Spinal cord (tissue), 10 donors: ENCODE data around the gene CSNK2A1. TPM values are rescaled to one million over a fixed set of nuclear protein-coding genes. Genes with fewer than 3 reads are reported as not detected.

Experiments
- DNase-seq, 6 donors: peaks; one replicate each; pipeline versions ENCODE4 v3.0.0 to v3.0.0-alpha.2; 2013 to 2015; ENCODE audit warnings: low spot score in 6 of 6, low read depth in 4 of 6
- H3K27ac ChIP-seq: one replicate; pipeline ENCODE4 v1.5.1; 2013; ENCODE audit warnings: low read depth, low read length, control low read depth
- H3K27me3 ChIP-seq: one replicate; pipeline ENCODE4 v1.6.1; 2013; ENCODE audit warnings: low read length; ENCODE audit not compliant: control insufficient read depth, insufficient read depth
- H3K36me3 ChIP-seq: one replicate; pipeline ENCODE4 v1.6.1; 2013; ENCODE audit warnings: low read length; ENCODE audit not compliant: control insufficient read depth, insufficient read depth
- H3K4me1 ChIP-seq: one replicate; pipeline ENCODE4 v1.6.1; 2013; ENCODE audit warnings: low read length; ENCODE audit not compliant: control insufficient read depth, insufficient read depth
- H3K4me3 ChIP-seq: one replicate; pipeline ENCODE4 v1.5.1; 2013; ENCODE audit warnings: low read depth, low read length, control low read depth
- H3K9me3 ChIP-seq: one replicate; pipeline ENCODE4 v1.6.1; 2013; ENCODE audit warnings: low read length; ENCODE audit not compliant: control insufficient read depth, insufficient read depth
- WGBS: methylation state at CpG from one replicate; pipeline ENCODE4 v1.1.5; 2013; ENCODE audit warnings: missing lambda C conversion rate; ENCODE audit not compliant: insufficient coverage; 5-methylcytosine and 5-hydroxymethylcytosine counted together
- polyA plus RNA-seq, 2 donors: library from polyadenylated mRNA; unstranded; fragments of 120-200 nt; gene quantifications; one replicate each; pipeline ENCODE4 v1.2.1, GENCODE V29; 2013; ENCODE audit not compliant: insufficient read length in 2 of 2
- total RNA-seq, 2 donors: library from RNA; depleted of rRNA in 1 of 2; stranded (reverse); fragments of 120-200 nt in 1 of 2; fragments of >200 nt in 1 of 2; gene quantifications; one replicate each; pipeline versions ENCODE4 v1.2.3 to v1.2.4, GENCODE V29; 2013 to 2014
- donor health status: healthy.

Gene CSNK2A1
- total and polyA plus RNA-seq, 4 donors, result 121 to 164 (median 146) TPM

DNA sequence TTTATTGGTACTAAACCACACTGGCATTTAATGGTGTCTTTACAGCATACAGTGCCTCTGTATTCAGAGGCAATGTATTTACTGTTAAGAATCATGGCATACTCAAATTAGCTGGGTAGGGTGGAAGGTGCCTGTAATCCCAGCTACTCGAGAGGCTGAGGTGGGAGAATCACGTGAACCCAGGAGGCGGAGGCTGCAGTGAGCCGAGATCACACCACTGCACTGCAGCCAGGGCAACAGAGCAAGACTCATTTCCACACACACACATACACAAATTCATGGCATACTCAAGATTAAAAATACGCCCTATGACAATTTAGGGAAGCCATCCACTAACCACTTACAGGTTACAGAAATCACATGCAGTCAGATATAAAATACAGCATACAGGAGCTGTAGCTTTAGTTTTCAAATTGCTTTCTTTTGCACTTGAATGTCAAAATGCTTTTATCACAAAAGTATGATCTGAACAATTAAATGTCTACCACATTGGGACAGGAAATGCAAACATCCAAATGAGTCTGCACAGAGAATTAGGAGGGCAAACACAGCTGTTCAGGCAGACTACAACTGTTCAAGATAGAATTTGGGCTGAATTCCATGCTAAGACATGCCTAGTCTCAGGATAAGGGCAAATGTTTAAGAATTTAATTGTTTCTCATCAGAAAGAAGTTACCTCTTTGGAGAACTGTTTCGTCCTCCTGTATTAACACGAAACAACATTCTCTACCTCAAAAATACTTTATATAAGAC is 36.4 kb downstream of the CSNK2A1 start:
- Histone ChIP-seq H3K36me3 (peaks cover 15% of the 10 kb centered on the region), H3K27ac (no peak overlapping the region)
- no CpG with 5 or more reads among the region's 7 CpGs for WGBS

DNA sequence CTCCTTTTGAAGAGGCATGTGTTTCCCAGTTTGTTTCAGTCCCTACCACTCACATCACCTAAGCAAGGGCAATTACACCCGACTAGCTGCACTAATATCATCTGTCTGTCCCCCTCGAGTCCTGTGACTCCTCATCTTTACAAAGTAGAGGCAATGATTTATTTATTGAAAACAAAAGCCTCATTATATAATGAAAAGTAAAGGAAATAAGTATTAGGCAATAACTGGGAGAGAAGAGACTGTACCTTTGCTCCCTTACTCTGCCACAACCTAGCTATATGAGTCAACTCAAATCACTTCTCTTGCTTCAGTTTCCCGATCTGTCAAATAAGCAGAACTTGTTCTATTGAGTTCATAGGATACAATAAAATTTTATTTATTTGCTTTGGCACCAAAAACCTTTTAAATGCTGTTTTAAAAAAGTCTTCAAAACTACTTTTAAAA is 38.9 kb downstream of the CSNK2A1 start:
- DNase-seq, result no peak
- no peaks in the 10 kb centered on the region for H3K9me3 ChIP-seq
- no peaks in the 10 kb centered on the region for H3K4me1 ChIP-seq
- WGBS, result no CpG with 5 or more reads among the region's 3 CpGs
- no peak overlapping the region for H3K27ac ChIP-seq
- H3K36me3 ChIP-seq, result peaks cover 15% of the 10 kb centered on the region
- no peak overlapping the region for H3K4me3 ChIP-seq
- no peaks in the 10 kb centered on the region for H3K27me3 ChIP-seq

More for the DNA sequence above, 36.4 kb downstream of the CSNK2A1 start:
- H3K9me3 ChIP-seq, result no peaks in the 10 kb centered on the region
- no peak overlapping the region for H3K4me3 ChIP-seq
- DNase-seq, result no peak
- H3K27me3 ChIP-seq, result no peaks in the 10 kb centered on the region
- H3K4me1 ChIP-seq, result no peaks in the 10 kb centered on the region

GRCh38 chr20:503048-503737 is 40.4 kb downstream of the CSNK2A1 start:
- peaks cover 19% of the 10 kb centered on the region for H3K36me3 ChIP-seq
- WGBS, result 98% methylated on average over 5 of the region's 11 CpGs
- H3K27me3 ChIP-seq, result no peaks in the 10 kb centered on the region
- no peak overlapping the region for H3K4me3 ChIP-seq
- no peaks in the 10 kb centered on the region for H3K4me1 ChIP-seq
- no peaks in the 10 kb centered on the region for H3K9me3 ChIP-seq
- no peak overlapping the region for H3K27ac ChIP-seq
- DNase-seq, result no peak

GRCh38 chr20:497979-498378 is 45.6 kb downstream of the CSNK2A1 start:
- no peak for DNase-seq
- H3K9me3 ChIP-seq, result no peaks in the 10 kb centered on the region
- peaks cover 23% of the 10 kb centered on the region for H3K36me3 ChIP-seq
- no peaks in the 10 kb centered on the region for H3K27me3 ChIP-seq
- no peaks in the 10 kb centered on the region for H3K4me1 ChIP-seq
- no peak overlapping the region for H3K27ac ChIP-seq
- no peak overlapping the region for H3K4me3 ChIP-seq
- 93% methylated on average over 2 of the region's 2 CpGs for WGBS

DNA sequence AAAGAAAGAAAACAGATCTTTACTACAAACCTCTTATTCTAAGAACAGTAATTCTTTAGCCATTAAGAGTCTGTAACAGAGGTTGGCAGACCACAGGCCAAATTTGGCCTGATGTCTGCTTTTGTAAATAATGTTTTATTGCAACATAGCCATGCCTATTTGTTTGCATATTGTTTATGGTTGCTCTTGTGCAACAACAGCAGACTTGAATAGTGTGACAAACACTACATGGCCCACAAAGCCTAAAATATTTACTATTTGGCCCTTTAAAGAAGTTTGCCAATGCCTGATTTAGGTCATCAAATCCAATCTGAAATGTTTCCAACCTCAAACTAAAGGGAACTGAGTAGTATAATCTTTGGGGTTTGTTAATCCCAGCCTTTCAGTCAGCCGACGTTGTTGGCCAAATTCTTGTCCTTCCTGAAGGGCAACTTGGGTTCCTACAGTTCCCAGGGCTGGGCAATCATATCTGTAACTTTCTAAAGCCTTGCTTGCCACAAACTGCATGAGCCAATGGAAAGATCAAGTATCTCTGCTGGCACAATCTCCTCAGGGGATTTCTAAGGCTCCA is 47.4 kb downstream of the CSNK2A1 start:
- 79% methylated on average over 2 of the region's 2 CpGs for WGBS
- Histone ChIP-seq H3K4me1 (no peaks in the 10 kb centered on the region), H3K9me3 (no peaks in the 10 kb centered on the region), H3K27ac (no peak overlapping the region), H3K36me3 (peaks cover 31% of the 10 kb centered on the region), H3K4me3 (no peak overlapping the region), H3K27me3 (no peaks in the 10 kb centered on the region)
- DNase-seq, result peak in 1 of 6 donors; percentile 23

DNA sequence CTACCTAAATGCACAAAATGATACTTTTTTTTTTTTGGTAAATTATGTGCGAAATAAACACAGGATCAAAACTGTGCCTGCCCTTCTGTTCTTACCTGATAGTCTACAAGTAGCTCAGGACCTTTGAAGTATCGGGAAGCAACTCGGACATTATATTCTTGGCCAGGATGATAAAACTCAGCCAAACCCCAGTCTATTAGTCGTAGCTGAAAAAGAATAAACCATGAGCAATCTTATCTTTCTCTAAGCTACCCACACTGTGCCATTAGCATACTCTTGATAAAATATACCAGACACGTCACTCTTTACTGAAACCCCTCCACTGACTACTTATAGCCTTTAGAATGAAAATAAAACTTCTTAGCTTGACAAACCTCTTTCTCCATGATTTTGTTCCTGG is 51.4 kb downstream of the CSNK2A1 start:
- no peak overlapping the region for H3K27ac ChIP-seq
- no peak for DNase-seq
- peaks cover 46% of the 10 kb centered on the region for H3K36me3 ChIP-seq
- H3K9me3 ChIP-seq, result no peaks in the 10 kb centered on the region
- H3K4me3 ChIP-seq, result no peak overlapping the region
- WGBS, result 98% methylated on average over 5 of the region's 5 CpGs
- H3K4me1 ChIP-seq, result no peaks in the 10 kb centered on the region
- H3K27me3 ChIP-seq, result no peaks in the 10 kb centered on the region

GRCh38 chr20:487655-488054 is 55.9 kb downstream of the CSNK2A1 start:
- WGBS, result no CpG with 5 or more reads among the region's 4 CpGs
- no peak for DNase-seq
- H3K4me3 ChIP-seq, result no peak overlapping the region
- H3K9me3 ChIP-seq, result no peaks in the 10 kb centered on the region
- H3K27me3 ChIP-seq, result no peaks in the 10 kb centered on the region
- peaks cover 45% of the 10 kb centered on the region for H3K36me3 ChIP-seq
- H3K27ac ChIP-seq, result no peak overlapping the region
- H3K4me1 ChIP-seq, result peaks cover 7% of the 10 kb centered on the region

- Histone ChIP-seq H3K27ac (no peak overlapping the region), H3K4me1 (peaks cover 7% of the 10 kb centered on the region), H3K9me3 (no peaks in the 10 kb centered on the region), H3K4me3 (no peak overlapping the region), H3K36me3 (peaks cover 45% of the 10 kb centered on the region), H3K27me3 (no peaks in the 10 kb centered on the region)
- 22% methylated on average over 4 of the region's 9 CpGs for whole genome bisulfite sequencing
- DNase-seq, result peak in 4 of 6 donors; percentile 46 to 75 (median 55)
Observed at GRCh38 chr20:483815-484644, 59.6 kb downstream of the CSNK2A1 start.

DNA sequence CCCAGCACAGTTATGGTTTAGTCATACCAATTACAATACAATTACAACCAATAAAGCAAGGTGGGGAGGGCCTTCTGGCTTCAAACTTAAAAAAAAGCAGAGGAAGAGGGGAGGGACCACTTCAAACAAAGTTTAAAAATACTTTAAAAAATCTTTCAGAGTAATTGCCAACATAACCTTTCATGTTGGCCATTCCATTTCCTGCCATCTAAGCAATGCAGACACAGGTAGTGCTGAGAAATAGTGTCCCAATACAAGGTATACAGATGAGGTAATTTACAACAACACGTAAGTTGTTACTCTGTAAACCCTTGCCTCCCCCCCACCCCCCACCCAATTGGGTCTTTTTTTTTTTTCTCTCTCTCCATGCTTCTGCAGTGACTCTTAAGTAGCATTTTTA is 62.4 kb downstream of the CSNK2A1 start:
- WGBS, result no CpG with 5 or more reads among the region's 1 CpG

More for the DNA sequence above, 62.4 kb downstream of the CSNK2A1 start:
- H3K27ac ChIP-seq, result no peak overlapping the region
- H3K4me1 ChIP-seq, result peaks cover 7% of the 10 kb centered on the region
- H3K27me3 ChIP-seq, result no peaks in the 10 kb centered on the region
- H3K9me3 ChIP-seq, result no peaks in the 10 kb centered on the region
- H3K36me3 ChIP-seq, result peaks cover 47% of the 10 kb centered on the region
- no peak overlapping the region for H3K4me3 ChIP-seq
- no peak for DNase-seq
